ENCODE data around the gene ABCC9.

DNA sequence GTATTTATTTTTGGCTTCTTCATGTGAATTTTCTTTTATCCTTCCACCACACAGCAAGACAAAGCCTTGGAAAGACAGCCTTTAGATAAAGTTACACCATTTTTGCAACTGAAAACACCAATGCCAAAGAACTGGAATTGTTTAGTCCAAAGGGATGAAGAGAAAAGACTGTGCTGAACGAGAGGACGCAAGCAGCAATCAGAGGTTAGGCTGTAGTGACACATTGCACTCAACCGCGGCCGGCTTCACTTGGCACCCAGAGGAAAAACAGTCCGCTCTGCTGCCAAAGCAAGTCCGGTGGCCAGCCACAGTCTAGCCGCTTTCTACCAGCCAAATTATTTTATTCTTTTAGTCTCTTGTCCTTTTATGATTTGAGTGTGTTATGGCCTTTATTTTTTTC is 117.6 kb downstream of the ABCC9 start:
- TF ChIP-seq, protein P1, sequence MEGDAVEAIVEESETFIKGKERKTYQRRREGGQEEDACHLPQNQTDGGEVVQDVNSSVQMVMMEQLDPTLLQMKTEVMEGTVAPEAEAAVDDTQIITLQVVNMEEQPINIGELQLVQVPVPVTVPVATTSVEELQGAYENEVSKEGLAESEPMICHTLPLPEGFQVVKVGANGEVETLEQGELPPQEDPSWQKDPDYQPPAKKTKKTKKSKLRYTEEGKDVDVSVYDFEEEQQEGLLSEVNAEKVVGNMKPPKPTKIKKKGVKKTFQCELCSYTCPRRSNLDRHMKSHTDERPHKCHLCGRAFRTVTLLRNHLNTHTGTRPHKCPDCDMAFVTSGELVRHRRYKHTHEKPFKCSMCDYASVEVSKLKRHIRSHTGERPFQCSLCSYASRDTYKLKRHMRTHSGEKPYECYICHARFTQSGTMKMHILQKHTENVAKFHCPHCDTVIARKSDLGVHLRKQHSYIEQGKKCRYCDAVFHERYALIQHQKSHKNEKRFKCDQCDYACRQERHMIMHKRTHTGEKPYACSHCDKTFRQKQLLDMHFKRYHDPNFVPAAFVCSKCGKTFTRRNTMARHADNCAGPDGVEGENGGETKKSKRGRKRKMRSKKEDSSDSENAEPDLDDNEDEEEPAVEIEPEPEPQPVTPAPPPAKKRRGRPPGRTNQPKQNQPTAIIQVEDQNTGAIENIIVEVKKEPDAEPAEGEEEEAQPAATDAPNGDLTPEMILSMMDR (conservative IDR thresholded peaks at IDR 0.05 in 1 of 2, IDR thresholded peaks at IDR 0.05 in 1 of 2; ENCODE audit: extremely low read depth in 1 of 2, insufficient read depth in 1 of 2, low read depth in 1 of 2, low read length in 2 of 2): no peak
- no peak for TF ChIP-seq EZH2 (IDR thresholded peaks at IDR 0.05; ENCODE audit: borderline replicate concordance, low read length)

All from mammary epithelial cell (primary cell).